HG02759 (cell line): Measurements from ENCODE around the gene CSPG4.
"Not testable (repeated sequence)": the region's sequence is repeated elsewhere in the genome, so short reads cannot be mapped to it uniquely, and the experiment has no call there.

Experiments used
- ATAC-seq: cut with Tn5 transposase; IDR thresholded peaks from one replicate; pipeline ENCODE4 v1.9.1; 2021; ENCODE audit warnings: mild to moderate bottlenecking, moderate library complexity; ENCODE audit not compliant: unreplicated experiment

CSPG4 gene

GRCh38 chr15:75712668-75713337 is at the start of gene CSPG4:
CSPG4 (minus strand) TSS chr15:75712848; CDS start chr15:75712755, 93 bp downstream.
- ATAC-seq = no peak

GRCh38 chr15:75762357-75762718 is 49.7 kb upstream of the CSPG4 start:
- not testable (repeated sequence) for ATAC-seq

GRCh38 chr15:75761446-75762356 is 49.1 kb upstream of the CSPG4 start:
- no peak for ATAC-seq

- no peak for ATAC-seq
These were observed 48.2 kb upstream of the CSPG4 start for GRCh38 chr15:75760704-75761435.

GRCh38 chr15:75760131-75760520 is 47.5 kb upstream of the CSPG4 start:
- not testable (repeated sequence) for ATAC-seq

GRCh38 chr15:75759416-75760130 is 46.9 kb upstream of the CSPG4 start:
- no peak for ATAC-seq

- peak; percentile 88 for ATAC-seq
These were observed 45.6 kb upstream of the CSPG4 start for GRCh38 chr15:75758071-75758872.

GRCh38 chr15:75754871-75755270 is 42.2 kb upstream of the CSPG4 start:
- ATAC-seq = not testable (repeated sequence)

GRCh38 chr15:75753145-75753544 is 40.5 kb upstream of the CSPG4 start:
- ATAC-seq = no peak

- no peak for ATAC-seq
These were observed 39.2 kb upstream of the CSPG4 start for GRCh38 chr15:75751891-75752290.

- ATAC-seq = no peak
These were observed 38.6 kb upstream of the CSPG4 start for GRCh38 chr15:75751116-75751875.

GRCh38 chr15:75750261-75751050 is 37.8 kb upstream of the CSPG4 start:
- no peak for ATAC-seq

GRCh38 chr15:75749820-75750219 is 37.2 kb upstream of the CSPG4 start:
- no peak for ATAC-seq

GRCh38 chr15:75748882-75749281 is 36.2 kb upstream of the CSPG4 start:
- ATAC-seq = not testable (repeated sequence)

- ATAC-seq = not testable (repeated sequence)
These were observed 34.5 kb upstream of the CSPG4 start for GRCh38 chr15:75747121-75747520.

GRCh38 chr15:75745305-75745704 is 32.7 kb upstream of the CSPG4 start:
- no peak for ATAC-seq

GRCh38 chr15:75742346-75742745 is 29.7 kb upstream of the CSPG4 start:
- not testable (repeated sequence) for ATAC-seq

GRCh38 chr15:75739791-75740190 is 27.1 kb upstream of the CSPG4 start:
- no peak for ATAC-seq
